GM04504 (cell line): Measurements from ENCODE around the gene KCNK17.

Source experiments
- DNase-seq: peaks from one replicate; pipeline ENCODE4 v3.0.0-alpha.2; 2012; ENCODE audit warnings: low read depth

KCNK17 gene

GRCh38 chr6:39314273-39314795 is at the start of gene KCNK17:
TSS of gene KCNK17 (minus strand) at chr6:39314419. CDS start at chr6:39314320, 99 bp downstream.
- DNase-seq: no peak

GRCh38 chr6:39363280-39363679 is 49.1 kb upstream of the KCNK17 start:
- DNase-seq: no peak

- peak; percentile 13 for DNase-seq
These were observed 48.3 kb upstream of the KCNK17 start for GRCh38 chr6:39362487-39362865.

GRCh38 chr6:39361657-39362486 is 47.7 kb upstream of the KCNK17 start:
- DNase-seq: peak; percentile 23

GRCh38 chr6:39360378-39360777 is 46.2 kb upstream of the KCNK17 start:
- no peak for DNase-seq

GRCh38 chr6:39357998-39358686 is 43.9 kb upstream of the KCNK17 start:
- DNase-seq: no peak

GRCh38 chr6:39353698-39354315 is 39.6 kb upstream of the KCNK17 start:
- no peak for DNase-seq

GRCh38 chr6:39350723-39351505 is 36.7 kb upstream of the KCNK17 start:
- DNase-seq: no peak

GRCh38 chr6:39348740-39349139 is 34.5 kb upstream of the KCNK17 start:
- no peak for DNase-seq

GRCh38 chr6:39347906-39348585 is 33.8 kb upstream of the KCNK17 start:
- peak; percentile 41 for DNase-seq

- DNase-seq: no peak
These were observed 33.0 kb upstream of the KCNK17 start for GRCh38 chr6:39347206-39347605.

GRCh38 chr6:39344821-39345280 is 30.6 kb upstream of the KCNK17 start:
- no peak for DNase-seq

- DNase-seq: no peak
These were observed 29.2 kb upstream of the KCNK17 start for GRCh38 chr6:39343396-39343870.

GRCh38 chr6:39342692-39343395 is 28.6 kb upstream of the KCNK17 start:
- DNase-seq: no peak

- no peak for DNase-seq
These were observed 27.7 kb upstream of the KCNK17 start for GRCh38 chr6:39341937-39342336.

- DNase-seq: no peak
These were observed 27.1 kb upstream of the KCNK17 start for GRCh38 chr6:39341352-39341751.

- no peak for DNase-seq
These were observed 25.8 kb upstream of the KCNK17 start for GRCh38 chr6:39339868-39340550.

- DNase-seq: no peak
These were observed 25.1 kb upstream of the KCNK17 start for GRCh38 chr6:39339096-39339867.

GRCh38 chr6:39338397-39338796 is 24.2 kb upstream of the KCNK17 start:
- no peak for DNase-seq
